ENCODE measurements around the gene SLC17A3.

SLC17A3 gene

GRCh38 chr6:25874118-25874517 lies at the start of gene SLC17A3:
Gene SLC17A3, minus strand, starts transcription at chr6:25874243. Its CDS starts 5,856 bp downstream, at chr6:25868387.
- DNase-seq: no peak

- no peak for DNase-seq
Observed at GRCh38 chr6:25922301-25922700, 48.3 kb upstream of the SLC17A3 start.

GRCh38 chr6:25921525-25922203 lies 47.6 kb upstream of the SLC17A3 start:
- DNase-seq: no peak

- no peak for DNase-seq
Observed at GRCh38 chr6:25919657-25920056, 45.6 kb upstream of the SLC17A3 start.

- no peak for DNase-seq
Observed at GRCh38 chr6:25918083-25918683, 44.1 kb upstream of the SLC17A3 start.

- no peak for DNase-seq
Observed at GRCh38 chr6:25916789-25917490, 42.9 kb upstream of the SLC17A3 start.

- no peak for DNase-seq
Observed at GRCh38 chr6:25916330-25916729, 42.3 kb upstream of the SLC17A3 start.

GRCh38 chr6:25913741-25914140 lies 39.7 kb upstream of the SLC17A3 start:
- DNase-seq: no peak

GRCh38 chr6:25911351-25911750 lies 37.3 kb upstream of the SLC17A3 start:
- no peak for DNase-seq

GRCh38 chr6:25907475-25908014 lies 33.5 kb upstream of the SLC17A3 start:
- DNase-seq: no peak

- no peak for DNase-seq
Observed at GRCh38 chr6:25903467-25904099, 29.5 kb upstream of the SLC17A3 start.

- no peak for DNase-seq
Observed at GRCh38 chr6:25902071-25902470, 28.0 kb upstream of the SLC17A3 start.

- no peak for DNase-seq
Observed at GRCh38 chr6:25900843-25901242, 26.8 kb upstream of the SLC17A3 start.

GRCh38 chr6:25899580-25900408 lies 25.8 kb upstream of the SLC17A3 start:
- DNase-seq: no peak

GRCh38 chr6:25899123-25899522 lies 25.1 kb upstream of the SLC17A3 start:
- no peak for DNase-seq

- DNase-seq: no peak
Observed at GRCh38 chr6:25898289-25898977, 24.4 kb upstream of the SLC17A3 start.

GRCh38 chr6:25896252-25896651 lies 22.2 kb upstream of the SLC17A3 start:
- DNase-seq: no peak

GRCh38 chr6:25895771-25896170 lies 21.7 kb upstream of the SLC17A3 start:
- no peak for DNase-seq

- DNase-seq: no peak
Observed at GRCh38 chr6:25893778-25894177, 19.7 kb upstream of the SLC17A3 start.

- DNase-seq: no peak
Observed at GRCh38 chr6:25892877-25893276, 18.8 kb upstream of the SLC17A3 start.

All from activated CD8-positive, alpha-beta memory T cell treated with anti-CD3 and anti-CD28 coated beads for 24 hours (primary cell).